Urothelium cell line (cell line): ENCODE results near the gene PUDP.
A peak's percentile ranks its signal among the peaks of the same experiment; 100 is the strongest.

ENCODE experiments used
- DNase-seq: peaks from one replicate; pipeline ENCODE4 v3.0.0; 2011; ENCODE audit warnings: low spot score, mixed read lengths
- FAIRE-seq: peaks from 2 replicates; lab custom pipeline; 2011; peaks lifted over from hg19 to GRCh38; lab: Jason Lieb, UNC

Gene PUDP

GRCh38 chrX:7076245-7076661 lies 71.7 kb downstream of the PUDP start:
- DNase-seq: no peak
- no peak for FAIRE-seq

GRCh38 chrX:7074908-7075204 lies 73.1 kb downstream of the PUDP start:
- FAIRE-seq (no peak), DNase-seq (no peak)

GRCh38 chrX:7074148-7074907 lies 73.6 kb downstream of the PUDP start:
- FAIRE-seq (no peak), DNase-seq (no peak)

- no peak for FAIRE-seq
- DNase-seq: no peak
Observed at GRCh38 chrX:7073336-7073735, 74.6 kb downstream of the PUDP start.

- no peak for DNase-seq
- FAIRE-seq: no peak
Observed at GRCh38 chrX:7072856-7073255, 75.1 kb downstream of the PUDP start.

- FAIRE-seq: no peak
Observed at GRCh38 chrX:7071390-7071789, 76.6 kb downstream of the PUDP start.

GRCh38 chrX:7069556-7069955 lies 78.4 kb downstream of the PUDP start:
- DNase-seq (no peak), FAIRE-seq (no peak)

More at GRCh38 chrX:7071390-7071789, 76.6 kb downstream of the PUDP start:
- DNase-seq: no peak

GRCh38 chrX:7068939-7069367 lies 79.0 kb downstream of the PUDP start:
- FAIRE-seq (no peak), DNase-seq (peak; percentile 0)

- FAIRE-seq (no peak), DNase-seq (no peak)
Observed at GRCh38 chrX:7067256-7067655, 80.7 kb downstream of the PUDP start.

- DNase-seq: no peak
- FAIRE-seq: no peak
Observed at GRCh38 chrX:7065473-7065872, 82.5 kb downstream of the PUDP start.

- no peak for FAIRE-seq
- DNase-seq: no peak
Observed at GRCh38 chrX:7062903-7063302, 85.0 kb downstream of the PUDP start.

GRCh38 chrX:7062276-7062675 lies 85.7 kb downstream of the PUDP start:
- DNase-seq (no peak), FAIRE-seq (no peak)

GRCh38 chrX:7061429-7061828 lies 86.5 kb downstream of the PUDP start:
- no peak for DNase-seq
- FAIRE-seq: no peak

- FAIRE-seq: no peak
- DNase-seq: no peak
Observed at GRCh38 chrX:7060444-7060843, 87.5 kb downstream of the PUDP start.

GRCh38 chrX:7059859-7060258 lies 88.1 kb downstream of the PUDP start:
- FAIRE-seq (no peak), DNase-seq (no peak)

GRCh38 chrX:7059214-7059838 lies 88.6 kb downstream of the PUDP start:
- FAIRE-seq: no peak
- no peak for DNase-seq

GRCh38 chrX:7055386-7056137 lies 92.4 kb downstream of the PUDP start:
- DNase-seq (no peak), FAIRE-seq (no peak)

- FAIRE-seq: no peak
- DNase-seq: no peak
Observed at GRCh38 chrX:7054219-7055216, 93.4 kb downstream of the PUDP start.

- no peak for FAIRE-seq
- no peak for DNase-seq
Observed at GRCh38 chrX:7052541-7052940, 95.4 kb downstream of the PUDP start.

- FAIRE-seq: no peak
- DNase-seq: no peak
Observed at GRCh38 chrX:7050271-7050670, 97.7 kb downstream of the PUDP start.

- FAIRE-seq: no peak
- no peak for DNase-seq
Observed at GRCh38 chrX:7047951-7048350, 100.0 kb downstream of the PUDP start.
